ENCODE measurements around the gene TP63.

The TP63 gene

DNA sequence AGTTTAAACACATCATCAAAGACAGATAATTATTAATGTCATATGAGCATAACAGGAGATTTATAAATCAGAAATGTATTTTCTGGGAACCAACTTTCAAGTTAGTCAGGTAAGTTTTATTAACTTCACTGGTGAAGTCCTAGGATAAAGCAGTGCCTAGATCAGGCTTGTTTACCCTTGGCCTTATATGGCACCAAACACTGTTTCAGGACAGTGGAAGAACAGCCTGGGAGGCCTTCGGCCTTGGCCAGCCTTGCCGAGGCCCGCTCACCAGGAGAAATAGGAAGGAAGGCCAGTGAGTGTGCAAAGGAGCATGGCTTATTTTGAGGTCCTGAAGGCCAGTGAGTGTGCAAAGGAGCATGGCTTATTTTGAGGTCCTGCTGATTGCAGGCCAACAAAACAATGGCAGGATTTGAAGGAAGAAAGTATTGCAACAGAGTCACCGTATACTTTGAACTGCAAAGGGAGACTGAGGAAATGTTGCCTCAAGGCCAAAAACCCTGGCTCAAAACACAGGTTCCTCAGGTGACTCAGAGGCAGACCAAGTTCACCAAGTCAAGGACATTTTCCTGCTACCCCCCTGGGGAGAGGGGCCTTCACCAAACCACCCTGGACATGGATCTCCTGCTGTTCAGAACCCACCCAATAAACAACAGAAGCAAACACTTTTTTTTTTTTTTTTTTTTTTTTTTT lies 174.3 kb downstream of the TP63 start:
- Histone ChIP-seq H3K4me3 (no peak overlapping the region), H3K27ac (no peak overlapping the region)
- TF ChIP-seq, protein P1, sequence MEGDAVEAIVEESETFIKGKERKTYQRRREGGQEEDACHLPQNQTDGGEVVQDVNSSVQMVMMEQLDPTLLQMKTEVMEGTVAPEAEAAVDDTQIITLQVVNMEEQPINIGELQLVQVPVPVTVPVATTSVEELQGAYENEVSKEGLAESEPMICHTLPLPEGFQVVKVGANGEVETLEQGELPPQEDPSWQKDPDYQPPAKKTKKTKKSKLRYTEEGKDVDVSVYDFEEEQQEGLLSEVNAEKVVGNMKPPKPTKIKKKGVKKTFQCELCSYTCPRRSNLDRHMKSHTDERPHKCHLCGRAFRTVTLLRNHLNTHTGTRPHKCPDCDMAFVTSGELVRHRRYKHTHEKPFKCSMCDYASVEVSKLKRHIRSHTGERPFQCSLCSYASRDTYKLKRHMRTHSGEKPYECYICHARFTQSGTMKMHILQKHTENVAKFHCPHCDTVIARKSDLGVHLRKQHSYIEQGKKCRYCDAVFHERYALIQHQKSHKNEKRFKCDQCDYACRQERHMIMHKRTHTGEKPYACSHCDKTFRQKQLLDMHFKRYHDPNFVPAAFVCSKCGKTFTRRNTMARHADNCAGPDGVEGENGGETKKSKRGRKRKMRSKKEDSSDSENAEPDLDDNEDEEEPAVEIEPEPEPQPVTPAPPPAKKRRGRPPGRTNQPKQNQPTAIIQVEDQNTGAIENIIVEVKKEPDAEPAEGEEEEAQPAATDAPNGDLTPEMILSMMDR (IDR thresholded peaks at IDR 0.05): no peak
- DNase-seq (ENCODE audit: low spot score): no peak

- no peak overlapping the region for H3K4me3 ChIP-seq
- no peak overlapping the region for H3K27ac ChIP-seq
- DNase-seq (ENCODE audit: low spot score): no peak
- TF ChIP-seq, protein P1 (IDR thresholded peaks at IDR 0.05): no peak
Measured at GRCh38 chr3:189806171-189806951, 175.2 kb downstream of the TP63 start.

DNA sequence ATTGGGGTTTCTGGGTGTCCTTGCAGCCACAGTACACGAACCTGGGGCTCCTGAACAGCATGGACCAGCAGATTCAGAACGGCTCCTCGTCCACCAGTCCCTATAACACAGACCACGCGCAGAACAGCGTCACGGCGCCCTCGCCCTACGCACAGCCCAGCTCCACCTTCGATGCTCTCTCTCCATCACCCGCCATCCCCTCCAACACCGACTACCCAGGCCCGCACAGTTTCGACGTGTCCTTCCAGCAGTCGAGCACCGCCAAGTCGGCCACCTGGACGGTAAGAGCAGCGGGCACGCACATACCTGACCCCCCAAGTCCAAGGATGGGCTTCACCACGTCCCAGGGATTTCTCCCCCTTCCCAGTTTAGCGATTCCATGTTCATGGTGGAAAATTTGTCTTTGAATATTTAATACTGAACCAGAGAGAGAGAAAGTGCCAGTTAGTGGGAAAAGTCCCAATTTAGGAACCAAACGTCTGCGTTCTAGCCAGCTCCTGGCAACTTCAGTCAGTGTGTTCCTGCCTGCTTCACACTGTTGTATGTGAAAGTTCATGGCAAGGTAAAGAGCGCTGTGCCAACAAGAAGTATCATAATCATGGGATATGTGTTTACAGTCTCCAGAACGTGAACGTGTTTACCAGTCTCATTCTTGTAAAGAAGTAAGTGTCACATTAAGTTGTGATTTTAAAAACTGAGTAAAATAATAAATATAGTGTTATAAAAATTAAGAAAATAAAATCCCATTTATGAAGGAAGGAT lies 177.2 kb downstream of the TP63 start:
- TF ChIP-seq, protein P1 (IDR thresholded peaks at IDR 0.05): no peak
- no peak overlapping the region for H3K27ac ChIP-seq
- no peak overlapping the region for H3K4me3 ChIP-seq
- DNase-seq (ENCODE audit: low spot score): no peak

DNA sequence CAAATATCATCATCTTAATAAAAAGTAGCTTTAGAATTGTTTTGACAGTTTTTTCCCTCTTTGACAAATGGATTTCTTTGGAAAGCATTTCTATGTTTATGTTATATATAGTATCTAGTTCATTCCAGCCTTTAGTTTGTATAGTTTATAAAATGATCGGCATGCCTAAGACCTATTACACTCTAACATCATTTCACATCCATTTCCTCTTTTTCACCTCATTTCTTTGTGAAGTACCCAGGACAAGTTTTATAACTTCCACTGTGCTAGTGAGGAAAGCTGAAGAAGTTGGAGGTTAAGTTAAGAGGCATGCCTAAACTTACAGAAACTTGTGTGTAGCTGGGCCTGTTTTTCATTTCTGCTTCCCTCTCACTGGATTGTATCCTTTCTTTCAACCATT lies 178.4 kb downstream of the TP63 start:
- no peak overlapping the region for H3K27ac ChIP-seq
- TF ChIP-seq, protein P1 (IDR thresholded peaks at IDR 0.05): no peak
- no peak for DNase-seq (ENCODE audit: low spot score)

DNA sequence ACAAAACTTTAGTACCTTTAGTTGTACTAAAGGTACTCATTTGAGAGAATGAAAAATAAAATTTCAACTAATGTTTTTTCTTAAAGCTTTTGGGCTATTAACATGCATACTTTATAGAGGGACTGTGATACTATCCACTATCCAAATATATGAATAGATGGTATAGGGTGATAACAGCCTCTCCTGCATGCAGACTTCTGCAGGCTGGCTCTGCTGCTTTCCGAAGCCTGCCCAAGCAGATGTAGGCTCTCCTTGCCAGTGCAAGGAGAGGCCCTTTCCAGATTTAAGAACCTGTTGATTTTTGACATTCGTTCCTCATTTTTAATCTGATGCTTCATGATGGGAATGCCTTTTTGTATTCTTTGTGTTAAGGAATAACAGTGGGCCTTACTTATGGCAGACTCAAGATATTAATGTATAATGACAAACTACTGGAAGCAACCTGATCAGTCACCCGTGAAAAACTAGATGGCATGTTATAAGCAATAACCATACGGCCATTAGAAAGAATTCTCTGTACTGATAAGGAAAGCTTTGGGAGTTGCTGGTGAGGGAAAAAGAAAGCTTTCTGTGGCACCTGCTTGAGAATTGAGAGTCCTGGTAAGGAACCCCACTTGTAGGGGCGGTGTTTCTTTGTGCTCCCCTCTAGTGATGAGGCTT lies 181.7 kb downstream of the TP63 start:
- no peak overlapping the region for H3K27ac ChIP-seq
- no peak overlapping the region for H3K4me3 ChIP-seq
- DNase-seq (ENCODE audit: low spot score): no peak
- TF ChIP-seq, protein P1 (IDR thresholded peaks at IDR 0.05): no peak

More for the DNA sequence above, 178.4 kb downstream of the TP63 start:
- H3K4me3 ChIP-seq: no peak overlapping the region

GRCh38 chr3:189813647-189814240 lies 182.6 kb downstream of the TP63 start:
- no peak for DNase-seq (ENCODE audit: low spot score)
- no peak overlapping the region for H3K4me3 ChIP-seq
- no peak overlapping the region for H3K27ac ChIP-seq
- TF ChIP-seq, protein P1 (IDR thresholded peaks at IDR 0.05): no peak

Measured in coronary artery (tissue), 2 donors.